PC-9 (cell line): ENCODE data around the gene TMEM127. TPM values are rescaled to one million over a fixed set of nuclear protein-coding genes. Genes with fewer than 3 reads are reported as not detected.

Source experiments
- BruUV-seq: library from RNA; stranded (reverse); fragments of 400-500 nt; replicated peaks from 2 replicates; lab custom pipeline; 2021; lab: Mats Ljungman, UMichigan
- CTCF ChIA-PET: fragments of 300-600 bp; sonication (Branson Sonifier 250); formaldehyde crosslinking; loops from one replicate; lab custom pipeline; 2022; ENCODE audit warnings: antibody characterized with exemption; lab: Charles Lee
- POLR2A ChIA-PET: fragments of 300-600 bp; sonication (Branson Sonifier 250); formaldehyde crosslinking; loops from one replicate; lab custom pipeline; 2022; ENCODE audit warnings: antibody characterized with exemption; ENCODE audit not compliant: unreplicated experiment; lab: Charles Lee
- DNase-seq, 2 experiments: peaks; one replicate each; pipeline versions ENCODE4 v3.0.0 to v3.0.0-alpha.2; 2015 to 2022; ENCODE audit warnings: mixed read lengths in 1 of 2
- H2AFZ ChIP-seq: fragments of 200-600 bp; sonication (generic); 2 replicates; pipeline ENCODE4 v1.8.1; 2017; ENCODE audit warnings: antibody characterized with exemption
- H3F3A ChIP-seq: fragments of 200-600 bp; sonication (generic); 2 replicates; pipeline ENCODE4 v1.8.1; 2017; ENCODE audit warnings: antibody characterized with exemption, mild to moderate bottlenecking, low read depth; ENCODE audit not compliant: insufficient read depth
- H3K27ac ChIP-seq: fragments of 200-600 bp; sonication (generic); 2 replicates; pipeline ENCODE4 v1.6.1; 2016; ENCODE audit warnings: mixed run types
- H3K27me3 ChIP-seq: fragments of 200-600 bp; sonication (generic); 2 replicates; pipeline ENCODE4 v1.6.1; 2016; ENCODE audit warnings: low read depth, mixed run types; ENCODE audit not compliant: insufficient read depth
- H3K36me3 ChIP-seq: fragments of 200-600 bp; sonication (generic); 2 replicates; pipeline ENCODE4 v1.6.1; 2016; ENCODE audit warnings: low read depth, mixed run types
- H3K4me1 ChIP-seq: fragments of 200-600 bp; sonication (generic); replicated peaks from 2 replicates; pipeline ENCODE4 v1.6.1; 2016; ENCODE audit warnings: mixed run types; ENCODE audit not compliant: insufficient read depth
- H3K4me2 ChIP-seq: fragments of 200-600 bp; sonication (generic); 2 replicates; pipeline ENCODE4 v1.6.1; 2017; ENCODE audit warnings: mixed run types
- H3K4me3 ChIP-seq: fragments of 200-600 bp; sonication (generic); 2 replicates; pipeline ENCODE4 v1.6.1; 2016; ENCODE audit warnings: mixed run types
- H3K79me2 ChIP-seq: fragments of 200-600 bp; sonication (generic); 2 replicates; pipeline ENCODE4 v1.6.1; 2017; ENCODE audit warnings: low read depth, mixed run types
- H3K9me2 ChIP-seq: fragments of 200-600 bp; sonication (generic); 2 replicates; pipeline ENCODE4 v1.8.1; 2017; ENCODE audit warnings: mild to moderate bottlenecking; ENCODE audit not compliant: insufficient read depth
- H3K9me3 ChIP-seq: fragments of 200-600 bp; sonication (generic); 2 replicates; pipeline ENCODE4 v1.8.1; 2016; ENCODE audit warnings: low read depth; ENCODE audit not compliant: insufficient read depth
- H4K20me1 ChIP-seq: fragments of 200-600 bp; sonication (generic); 2 replicates; pipeline ENCODE4 v1.8.1; 2017; ENCODE audit not compliant: insufficient read depth
- EZH2 ChIP-seq: fragments of 200-600 bp; sonication (generic); IDR thresholded peaks from 2 replicates; pipeline ENCODE4 v1.8.0; 2017; ENCODE audit warnings: antibody characterized with exemption, low read depth
- intact Hi-C: fragments of 100-400 bp; cut with micrococcal nuclease; formaldehyde crosslinking; loops from one replicate; pipeline ENCODE4 v1.10.0; 2022; ENCODE audit not compliant: unreplicated experiment
- total RNA-seq: library from RNA; stranded (reverse); gene quantifications from 2 replicates; pipeline ENCODE4 v1.2.3, GENCODE V29; 2021
- TF ChIP-seq, protein P1 (sequence below): fragments of 200-600 bp; sonication (generic); conservative IDR thresholded peaks from 2 replicates; pipeline ENCODE4 v1.6.1; 2017; ENCODE audit warnings: mixed run types, antibody characterized with exemption, mild to moderate bottlenecking, moderate library complexity

Gene TMEM127
- total RNA-seq, 1 experiment from 2014 or later, result 50.3 TPM

GRCh38 chr2:96236882-96237281 is 28.9 kb downstream of the TMEM127 start:
- Histone ChIP-seq H3K9me3 (no peaks in the 10 kb centered on the region), H3K9me2 (no peaks in the 10 kb centered on the region), H3K27ac (no peak overlapping the region), H2AFZ (no peak overlapping the region), H3K79me2 (no peaks in the 10 kb centered on the region), H3K4me2 (no peak overlapping the region), H3F3A (peaks cover 6% of the 10 kb centered on the region; the same call in 1 of the 2 replicates), H3K27me3 (no peaks in the 10 kb centered on the region), H3K4me3 (no peak overlapping the region), H3K4me1 (no peaks in the 10 kb centered on the region), H4K20me1 (no peaks in the 10 kb centered on the region), H3K36me3 (no peaks in the 10 kb centered on the region)
- ChIA-PET CTCF (no interaction called here), POLR2A (no interaction called here)
- no peak for DNase-seq
- intact Hi-C loops, result no loop called here
- no TSS peak for BruUV-seq
- no peak for TF ChIP-seq EZH2
- TF ChIP-seq, protein P1, sequence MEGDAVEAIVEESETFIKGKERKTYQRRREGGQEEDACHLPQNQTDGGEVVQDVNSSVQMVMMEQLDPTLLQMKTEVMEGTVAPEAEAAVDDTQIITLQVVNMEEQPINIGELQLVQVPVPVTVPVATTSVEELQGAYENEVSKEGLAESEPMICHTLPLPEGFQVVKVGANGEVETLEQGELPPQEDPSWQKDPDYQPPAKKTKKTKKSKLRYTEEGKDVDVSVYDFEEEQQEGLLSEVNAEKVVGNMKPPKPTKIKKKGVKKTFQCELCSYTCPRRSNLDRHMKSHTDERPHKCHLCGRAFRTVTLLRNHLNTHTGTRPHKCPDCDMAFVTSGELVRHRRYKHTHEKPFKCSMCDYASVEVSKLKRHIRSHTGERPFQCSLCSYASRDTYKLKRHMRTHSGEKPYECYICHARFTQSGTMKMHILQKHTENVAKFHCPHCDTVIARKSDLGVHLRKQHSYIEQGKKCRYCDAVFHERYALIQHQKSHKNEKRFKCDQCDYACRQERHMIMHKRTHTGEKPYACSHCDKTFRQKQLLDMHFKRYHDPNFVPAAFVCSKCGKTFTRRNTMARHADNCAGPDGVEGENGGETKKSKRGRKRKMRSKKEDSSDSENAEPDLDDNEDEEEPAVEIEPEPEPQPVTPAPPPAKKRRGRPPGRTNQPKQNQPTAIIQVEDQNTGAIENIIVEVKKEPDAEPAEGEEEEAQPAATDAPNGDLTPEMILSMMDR, result no peak

GRCh38 chr2:96233880-96234316 is 31.9 kb downstream of the TMEM127 start:
- Histone ChIP-seq H3K79me2 (no peaks in the 10 kb centered on the region), H3K9me3 (no peaks in the 10 kb centered on the region), H3K4me1 (no peaks in the 10 kb centered on the region), H3K27ac (no peak overlapping the region), H3F3A (no peaks in the 10 kb centered on the region), H3K4me3 (no peak overlapping the region), H2AFZ (no peak overlapping the region), H3K27me3 (no peaks in the 10 kb centered on the region), H3K36me3 (no peaks in the 10 kb centered on the region), H3K9me2 (no peaks in the 10 kb centered on the region), H3K4me2 (no peak overlapping the region), H4K20me1 (peaks cover 4% of the 10 kb centered on the region; the same call in 1 of the 2 replicates)
- CTCF ChIA-PET, result no interaction called here
- no peak for TF ChIP-seq EZH2
- TF ChIP-seq, protein P1, result no peak
- intact Hi-C loops, result no loop called here
- no peak for DNase-seq
- POLR2A ChIA-PET, result no interaction called here
- no TSS peak for BruUV-seq

- H3K9me3 ChIP-seq, result no peaks in the 10 kb centered on the region
- POLR2A ChIA-PET, result no interaction called here
- BruUV-seq, result no TSS peak
- no peak overlapping the region for H3K4me2 ChIP-seq
- intact Hi-C loops, result no loop called here
- no peak overlapping the region for H2AFZ ChIP-seq
- DNase-seq, result no peak
- CTCF ChIA-PET, result no interaction called here
- no peak overlapping the region for H3K4me3 ChIP-seq
- no peaks in the 10 kb centered on the region for H3K4me1 ChIP-seq
- H3K36me3 ChIP-seq, result no peaks in the 10 kb centered on the region
- H3K9me2 ChIP-seq, result no peaks in the 10 kb centered on the region
- H3F3A ChIP-seq, result no peaks in the 10 kb centered on the region
- H3K27me3 ChIP-seq, result no peaks in the 10 kb centered on the region
- peaks cover 4% of the 10 kb centered on the region; the same call in 1 of the 2 replicates for H4K20me1 ChIP-seq
- TF ChIP-seq, protein P1, result no peak
- no peak for TF ChIP-seq EZH2
- H3K27ac ChIP-seq, result no peak overlapping the region
- no peaks in the 10 kb centered on the region for H3K79me2 ChIP-seq
Observed at GRCh38 chr2:96233436-96233835, 32.4 kb downstream of the TMEM127 start.
